ENCODE data around the gene ACYP1. TPM values are rescaled to one million over a fixed set of nuclear protein-coding genes. Genes with fewer than 3 reads are reported as not detected.

ACYP1 gene
- total and polyA plus RNA-seq, 5 donors from 2014 or later, result 17.0 to 27.5 (median 21.7) TPM

GRCh38 chr14:75094896-75095295 lies 31.1 kb upstream of the ACYP1 start:
- Histone ChIP-seq H3K9me3 (ENCODE audit: control insufficient read depth in 2 of 2, low read length in 2 of 2) (no peaks in the 10 kb centered on the region), H3K27me3 (ENCODE audit: control insufficient read depth, insufficient read depth, low read length) (no peaks in the 10 kb centered on the region), H3K36me3 (ENCODE audit: control insufficient read depth, insufficient read depth, low read length) (peaks cover 81% of the 10 kb centered on the region), H3K4me1 (ENCODE audit: control insufficient read depth, insufficient read depth, low read length, poor library complexity, severe bottlenecking) (no peaks in the 10 kb centered on the region), H3K27ac (ENCODE audit: insufficient read depth, low read length, poor library complexity, severe bottlenecking) (no peak overlapping the region), H3K4me3 (ENCODE audit: low read depth, low read length) (no peak overlapping the region)
- no peak for ATAC-seq (ENCODE audit: low read depth in 2 of 2)
- no peak overlapping the region for H3K4me3 Mint-ChIP-seq
- H3K4me1 Mint-ChIP-seq, result peaks cover 0 to 6% (median under 1%) of the 10 kb centered on the region in 4 donors
- DNase-seq, result no peak
- H3K9me3 Mint-ChIP-seq, result no peaks in the 10 kb centered on the region
- H3K36me3 Mint-ChIP-seq, result peaks cover 50% of the 10 kb centered on the region
- peak overlapping the region in 1 of 3 donors; percentile 28 for H3K27ac Mint-ChIP-seq
- H3K27me3 Mint-ChIP-seq, result no peaks in the 10 kb centered on the region

GRCh38 chr14:75092698-75093097 lies 28.9 kb upstream of the ACYP1 start:
- Mint-ChIP-seq H3K36me3 (peaks cover 38% of the 10 kb centered on the region), H3K4me3 (no peak overlapping the region), H3K4me1 (peaks cover 0 to 2% (median 0%) of the 10 kb centered on the region in 4 donors), H3K9me3 (no peaks in the 10 kb centered on the region), H3K27ac (no peak overlapping the region), H3K27me3 (no peaks in the 10 kb centered on the region)
- no peaks in the 10 kb centered on the region for H3K9me3 ChIP-seq (ENCODE audit: control insufficient read depth in 2 of 2, low read length in 2 of 2)
- peaks cover 73% of the 10 kb centered on the region for H3K36me3 ChIP-seq (ENCODE audit: control insufficient read depth, insufficient read depth, low read length)
- no peak overlapping the region for H3K27ac ChIP-seq (ENCODE audit: insufficient read depth, low read length, poor library complexity, severe bottlenecking)
- no peaks in the 10 kb centered on the region for H3K27me3 ChIP-seq (ENCODE audit: control insufficient read depth, insufficient read depth, low read length)
- ATAC-seq (ENCODE audit: low read depth in 2 of 2), result no peak
- no peak overlapping the region for H3K4me3 ChIP-seq (ENCODE audit: low read depth, low read length)
- DNase-seq, result no peak
- H3K4me1 ChIP-seq (ENCODE audit: control insufficient read depth, insufficient read depth, low read length, poor library complexity, severe bottlenecking), result no peaks in the 10 kb centered on the region

DNA sequence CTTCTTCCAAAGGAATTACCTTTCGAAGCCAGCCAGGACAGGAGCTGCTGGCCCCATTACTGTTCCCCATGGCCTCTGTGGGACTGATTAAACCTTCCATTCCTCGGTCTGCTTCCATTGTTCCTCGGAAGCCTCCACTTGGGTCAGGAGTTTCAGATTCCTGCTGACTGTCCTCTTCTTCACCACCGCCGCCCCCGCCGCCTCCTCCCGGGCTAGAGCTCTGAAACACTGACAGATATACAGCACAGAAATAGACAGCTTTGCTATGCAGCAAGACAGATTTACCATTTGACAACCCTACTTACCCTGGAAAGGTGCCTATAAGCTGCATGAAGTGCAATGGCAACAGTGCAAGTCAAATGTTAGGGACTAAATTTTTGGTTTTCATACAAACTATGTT lies 27.4 kb upstream of the ACYP1 start:
- no peak overlapping the region for H3K27ac ChIP-seq (ENCODE audit: insufficient read depth, low read length, poor library complexity, severe bottlenecking)
- Mint-ChIP-seq H3K36me3 (peaks cover 38% of the 10 kb centered on the region), H3K4me3 (no peak overlapping the region), H3K27me3 (no peaks in the 10 kb centered on the region), H3K27ac (no peak overlapping the region), H3K4me1 (no peaks in the 10 kb centered on the region), H3K9me3 (no peaks in the 10 kb centered on the region)
- peaks cover 75% of the 10 kb centered on the region for H3K36me3 ChIP-seq (ENCODE audit: control insufficient read depth, insufficient read depth, low read length)
- DNase-seq (no peak), ATAC-seq (ENCODE audit: low read depth in 2 of 2) (no peak)
- H3K27me3 ChIP-seq (ENCODE audit: control insufficient read depth, insufficient read depth, low read length), result no peaks in the 10 kb centered on the region
- H3K4me1 ChIP-seq (ENCODE audit: control insufficient read depth, insufficient read depth, low read length, poor library complexity, severe bottlenecking), result no peaks in the 10 kb centered on the region
- no peak overlapping the region for H3K4me3 ChIP-seq (ENCODE audit: low read depth, low read length)
- H3K9me3 ChIP-seq (ENCODE audit: control insufficient read depth in 2 of 2, low read length in 2 of 2), result no peaks in the 10 kb centered on the region

- H3K4me3 ChIP-seq (ENCODE audit: low read depth, low read length), result no peak overlapping the region
- H3K36me3 Mint-ChIP-seq, result peaks cover 34% of the 10 kb centered on the region
- no peak for ATAC-seq (ENCODE audit: low read depth in 2 of 2)
- H3K27ac ChIP-seq (ENCODE audit: insufficient read depth, low read length, poor library complexity, severe bottlenecking), result no peak overlapping the region
- H3K9me3 Mint-ChIP-seq, result no peaks in the 10 kb centered on the region
- H3K4me1 Mint-ChIP-seq, result no peaks in the 10 kb centered on the region
- DNase-seq, result no peak
- peaks cover 75% of the 10 kb centered on the region for H3K36me3 ChIP-seq (ENCODE audit: control insufficient read depth, insufficient read depth, low read length)
- H3K27me3 ChIP-seq (ENCODE audit: control insufficient read depth, insufficient read depth, low read length), result no peaks in the 10 kb centered on the region
- no peak overlapping the region for H3K4me3 Mint-ChIP-seq
- H3K27me3 Mint-ChIP-seq, result no peaks in the 10 kb centered on the region
- no peak overlapping the region for H3K27ac Mint-ChIP-seq
- H3K4me1 ChIP-seq (ENCODE audit: control insufficient read depth, insufficient read depth, low read length, poor library complexity, severe bottlenecking), result no peaks in the 10 kb centered on the region
- no peaks in the 10 kb centered on the region for H3K9me3 ChIP-seq (ENCODE audit: control insufficient read depth in 2 of 2, low read length in 2 of 2)
These were observed 26.5 kb upstream of the ACYP1 start for GRCh38 chr14:75090353-75090752.

DNA sequence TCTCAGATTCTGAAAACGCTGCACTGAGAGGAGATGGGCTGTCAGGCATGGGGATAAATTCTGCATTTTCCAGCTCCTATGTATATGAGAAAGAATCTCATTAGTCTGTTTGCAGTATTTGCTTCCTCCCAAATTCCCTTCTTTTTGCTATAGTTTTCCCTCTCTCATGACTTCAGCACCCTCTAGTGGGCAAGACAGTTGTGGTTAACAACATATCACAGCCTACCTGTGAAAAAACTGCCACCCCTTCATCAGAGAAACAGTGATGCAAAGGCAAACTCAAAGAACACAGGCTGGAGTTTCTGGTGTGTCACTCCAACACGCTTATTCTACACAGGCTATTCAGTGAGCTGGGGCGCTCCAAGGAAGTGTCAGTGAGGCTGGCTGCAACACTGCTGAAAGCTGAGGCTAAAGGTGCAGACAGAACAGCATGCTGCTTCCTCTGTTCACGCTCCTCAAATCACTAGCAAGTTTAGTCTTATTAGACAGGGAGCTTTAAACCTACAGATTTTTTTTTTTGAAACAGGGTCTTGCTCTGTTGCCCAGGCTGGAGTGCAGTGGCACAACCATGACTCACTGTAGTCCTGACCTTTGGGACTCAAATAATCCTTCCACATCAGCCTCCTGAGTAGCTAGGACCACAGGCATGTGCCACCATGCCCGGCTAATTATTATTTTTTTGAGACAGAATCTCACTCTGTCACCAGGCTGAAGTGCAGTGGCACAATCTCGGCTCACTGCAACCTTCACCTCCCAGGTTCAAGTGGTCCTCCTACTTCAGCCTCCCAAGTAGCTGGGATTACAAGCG lies 24.9 kb upstream of the ACYP1 start:
- H3K9me3 Mint-ChIP-seq, result no peaks in the 10 kb centered on the region
- peak; percentile 52 to 58 for ATAC-seq (ENCODE audit: low read depth in 2 of 2)
- H3K27ac Mint-ChIP-seq, result no peak overlapping the region
- no peaks in the 10 kb centered on the region for H3K4me1 ChIP-seq (ENCODE audit: control insufficient read depth, insufficient read depth, low read length, poor library complexity, severe bottlenecking)
- H3K27me3 Mint-ChIP-seq, result no peaks in the 10 kb centered on the region
- no peak overlapping the region for H3K27ac ChIP-seq (ENCODE audit: insufficient read depth, low read length, poor library complexity, severe bottlenecking)
- H3K36me3 ChIP-seq (ENCODE audit: control insufficient read depth, insufficient read depth, low read length), result peaks cover 75% of the 10 kb centered on the region
- H3K4me3 ChIP-seq (ENCODE audit: low read depth, low read length), result no peak overlapping the region
- H3K9me3 ChIP-seq (ENCODE audit: control insufficient read depth in 2 of 2, low read length in 2 of 2), result no peaks in the 10 kb centered on the region
- H3K36me3 Mint-ChIP-seq, result peaks cover 29% of the 10 kb centered on the region
- H3K27me3 ChIP-seq (ENCODE audit: control insufficient read depth, insufficient read depth, low read length), result no peaks in the 10 kb centered on the region
- DNase-seq, result peak; percentile 22 to 67 (median 54)
- H3K4me1 Mint-ChIP-seq, result no peaks in the 10 kb centered on the region
- no peak overlapping the region for H3K4me3 Mint-ChIP-seq

- H3K4me3 Mint-ChIP-seq, result no peak overlapping the region
- Histone ChIP-seq H3K4me1 (ENCODE audit: control insufficient read depth, insufficient read depth, low read length, poor library complexity, severe bottlenecking) (no peaks in the 10 kb centered on the region), H3K36me3 (ENCODE audit: control insufficient read depth, insufficient read depth, low read length) (peaks cover 76% of the 10 kb centered on the region), H3K27me3 (ENCODE audit: control insufficient read depth, insufficient read depth, low read length) (no peaks in the 10 kb centered on the region), H3K4me3 (ENCODE audit: low read depth, low read length) (no peak overlapping the region), H3K9me3 (ENCODE audit: control insufficient read depth in 2 of 2, low read length in 2 of 2) (no peaks in the 10 kb centered on the region), H3K27ac (ENCODE audit: insufficient read depth, low read length, poor library complexity, severe bottlenecking) (no peak overlapping the region)
- ATAC-seq (ENCODE audit: low read depth in 2 of 2) (no peak), DNase-seq (no peak)
- no peaks in the 10 kb centered on the region for H3K4me1 Mint-ChIP-seq
- H3K9me3 Mint-ChIP-seq, result no peaks in the 10 kb centered on the region
- peaks cover 27% of the 10 kb centered on the region for H3K36me3 Mint-ChIP-seq
- no peak overlapping the region for H3K27ac Mint-ChIP-seq
- no peaks in the 10 kb centered on the region for H3K27me3 Mint-ChIP-seq
These were observed 24.3 kb upstream of the ACYP1 start for GRCh38 chr14:75088153-75088552.

GRCh38 chr14:75084513-75084912 lies 20.7 kb upstream of the ACYP1 start:
- Mint-ChIP-seq H3K9me3 (no peaks in the 10 kb centered on the region), H3K27me3 (no peaks in the 10 kb centered on the region), H3K27ac (peak overlapping the region in 1 of 3 donors; percentile 12), H3K4me1 (no peaks in the 10 kb centered on the region), H3K36me3 (peaks cover 20% of the 10 kb centered on the region), H3K4me3 (no peak overlapping the region)
- Histone ChIP-seq H3K27me3 (ENCODE audit: control insufficient read depth, insufficient read depth, low read length) (no peaks in the 10 kb centered on the region), H3K9me3 (ENCODE audit: control insufficient read depth in 2 of 2, low read length in 2 of 2) (no peaks in the 10 kb centered on the region), H3K36me3 (ENCODE audit: control insufficient read depth, insufficient read depth, low read length) (peaks cover 68% of the 10 kb centered on the region), H3K4me3 (ENCODE audit: low read depth, low read length) (no peak overlapping the region), H3K4me1 (ENCODE audit: control insufficient read depth, insufficient read depth, low read length, poor library complexity, severe bottlenecking) (no peaks in the 10 kb centered on the region), H3K27ac (ENCODE audit: insufficient read depth, low read length, poor library complexity, severe bottlenecking) (no peak overlapping the region)
- DNase-seq (no peak), ATAC-seq (ENCODE audit: low read depth in 2 of 2) (no peak)

DNA sequence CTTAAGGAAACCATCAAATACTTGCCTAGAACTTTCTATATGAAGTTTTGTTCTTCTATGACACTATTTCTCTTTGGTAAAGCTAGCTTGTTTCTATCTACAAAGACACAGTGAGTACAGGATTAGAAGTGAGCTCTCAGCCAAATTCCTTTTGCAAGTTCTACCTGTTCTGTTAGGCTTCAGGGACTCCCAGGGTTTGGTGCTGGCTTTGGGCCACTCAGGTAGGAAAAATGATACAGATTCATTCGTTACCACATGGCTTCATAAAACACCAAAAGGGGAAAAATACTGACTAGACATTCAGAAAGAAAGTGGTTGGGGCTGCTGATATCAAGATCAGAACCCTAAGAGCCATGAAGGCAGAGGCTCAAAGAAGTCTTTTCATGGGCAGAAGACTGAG lies 19.4 kb upstream of the ACYP1 start:
- H3K36me3 ChIP-seq (ENCODE audit: control insufficient read depth, insufficient read depth, low read length), result peaks cover 63% of the 10 kb centered on the region
- peaks cover 17% of the 10 kb centered on the region for H3K36me3 Mint-ChIP-seq
- no peaks in the 10 kb centered on the region for H3K27me3 ChIP-seq (ENCODE audit: control insufficient read depth, insufficient read depth, low read length)
- H3K4me3 Mint-ChIP-seq, result no peak overlapping the region
- DNase-seq (no peak), ATAC-seq (ENCODE audit: low read depth in 2 of 2) (no peak)
- peak overlapping the region in 1 of 3 donors; percentile 71 for H3K27ac Mint-ChIP-seq
- no peaks in the 10 kb centered on the region for H3K4me1 Mint-ChIP-seq
- H3K27me3 Mint-ChIP-seq, result no peaks in the 10 kb centered on the region
- H3K4me1 ChIP-seq (ENCODE audit: control insufficient read depth, insufficient read depth, low read length, poor library complexity, severe bottlenecking), result no peaks in the 10 kb centered on the region
- H3K9me3 Mint-ChIP-seq, result no peaks in the 10 kb centered on the region
- no peak overlapping the region for H3K27ac ChIP-seq (ENCODE audit: insufficient read depth, low read length, poor library complexity, severe bottlenecking)
- no peak overlapping the region for H3K4me3 ChIP-seq (ENCODE audit: low read depth, low read length)
- H3K9me3 ChIP-seq (ENCODE audit: control insufficient read depth in 2 of 2, low read length in 2 of 2), result no peaks in the 10 kb centered on the region
